WERI-Rb-1 (cell line): ENCODE measurements around the gene DDX54.

Source experiments
- DNase-seq: peaks from one replicate; pipeline ENCODE4 v3.0.0-alpha.2; 2020
- H3K27ac ChIP-seq: fragments of 250-450 bp; sonication (Bioruptor Pico); 2 replicates; pipeline ENCODE4 v1.5.1; 2020; ENCODE audit warnings: mild to moderate bottlenecking, moderate library complexity
- H3K27me3 ChIP-seq: fragments of 250-450 bp; sonication (Bioruptor Pico); 2 replicates; pipeline ENCODE4 v1.5.1; 2021; ENCODE audit warnings: mild to moderate bottlenecking, low read depth, moderate library complexity; ENCODE audit not compliant: insufficient read depth, severe bottlenecking
- H3K36me3 ChIP-seq: fragments of 250-450 bp; sonication (Bioruptor Pico); 2 replicates; pipeline ENCODE4 v1.5.1; 2020; ENCODE audit warnings: mild to moderate bottlenecking, moderate library complexity
- H3K4me3 ChIP-seq: 2 replicates; pipeline ENCODE4 v1.5.1; 2011; ENCODE audit warnings: low read depth, mild to moderate bottlenecking, control low read depth, low read length
- H3K9me3 ChIP-seq: fragments of 250-450 bp; sonication (Bioruptor Pico); 2 replicates; pipeline ENCODE4 v1.5.1; 2021; ENCODE audit warnings: mild to moderate bottlenecking, moderate library complexity; ENCODE audit not compliant: severe bottlenecking
- CTCF ChIP-seq: IDR thresholded peaks from 2 replicates; pipeline ENCODE4 v1.5.1; 2011; ENCODE audit warnings: low read depth, mild to moderate bottlenecking, control low read depth, inconsistent platforms, low read length

DDX54 gene

DNA sequence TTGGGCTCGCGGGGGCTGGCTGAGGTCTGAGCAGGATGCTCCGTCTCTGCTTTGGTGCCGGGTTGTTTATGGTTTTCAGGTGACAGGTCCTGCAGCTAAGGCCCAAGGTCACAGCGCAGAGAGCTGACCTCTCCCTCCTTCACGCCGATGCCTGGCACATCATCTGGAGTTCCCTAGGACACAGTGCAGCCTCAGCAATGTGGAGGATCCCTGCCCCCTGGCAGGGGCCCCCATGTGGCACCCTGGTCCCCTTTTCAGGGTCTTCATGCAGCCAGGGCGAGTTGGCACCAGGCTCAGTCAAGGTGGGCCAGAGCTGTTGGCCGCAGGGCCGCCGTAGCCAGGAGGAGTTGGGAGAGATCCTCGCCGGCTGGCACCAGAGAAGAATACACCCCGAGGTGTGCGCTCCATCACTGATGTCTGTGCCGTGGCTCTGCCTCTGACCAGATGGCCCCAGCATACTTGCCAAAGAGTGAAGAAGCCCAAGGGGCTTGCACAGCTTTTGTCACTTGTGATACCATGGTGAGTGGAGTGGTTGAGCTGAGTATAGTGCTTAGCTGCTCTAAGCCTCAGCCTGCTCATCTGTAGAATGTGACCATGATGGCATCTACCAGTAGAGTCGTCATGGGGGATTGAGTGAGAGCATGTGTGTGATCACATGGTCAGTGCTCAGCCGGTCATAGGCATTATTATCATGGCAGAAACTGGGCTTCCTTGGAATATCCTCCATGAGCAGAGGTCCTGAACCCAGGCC, 47.0 kb upstream of the DDX54 start:
- H3K36me3 ChIP-seq, result peaks cover 11% of the 10 kb centered on the region; the same call in 1 of the 2 replicates
- no peaks in the 10 kb centered on the region for H3K9me3 ChIP-seq
- no peak for TF ChIP-seq CTCF
- no peak overlapping the region for H3K27ac ChIP-seq
- no peaks in the 10 kb centered on the region for H3K27me3 ChIP-seq
- no peak for DNase-seq
- H3K4me3 ChIP-seq, result no peak overlapping the region

DNA sequence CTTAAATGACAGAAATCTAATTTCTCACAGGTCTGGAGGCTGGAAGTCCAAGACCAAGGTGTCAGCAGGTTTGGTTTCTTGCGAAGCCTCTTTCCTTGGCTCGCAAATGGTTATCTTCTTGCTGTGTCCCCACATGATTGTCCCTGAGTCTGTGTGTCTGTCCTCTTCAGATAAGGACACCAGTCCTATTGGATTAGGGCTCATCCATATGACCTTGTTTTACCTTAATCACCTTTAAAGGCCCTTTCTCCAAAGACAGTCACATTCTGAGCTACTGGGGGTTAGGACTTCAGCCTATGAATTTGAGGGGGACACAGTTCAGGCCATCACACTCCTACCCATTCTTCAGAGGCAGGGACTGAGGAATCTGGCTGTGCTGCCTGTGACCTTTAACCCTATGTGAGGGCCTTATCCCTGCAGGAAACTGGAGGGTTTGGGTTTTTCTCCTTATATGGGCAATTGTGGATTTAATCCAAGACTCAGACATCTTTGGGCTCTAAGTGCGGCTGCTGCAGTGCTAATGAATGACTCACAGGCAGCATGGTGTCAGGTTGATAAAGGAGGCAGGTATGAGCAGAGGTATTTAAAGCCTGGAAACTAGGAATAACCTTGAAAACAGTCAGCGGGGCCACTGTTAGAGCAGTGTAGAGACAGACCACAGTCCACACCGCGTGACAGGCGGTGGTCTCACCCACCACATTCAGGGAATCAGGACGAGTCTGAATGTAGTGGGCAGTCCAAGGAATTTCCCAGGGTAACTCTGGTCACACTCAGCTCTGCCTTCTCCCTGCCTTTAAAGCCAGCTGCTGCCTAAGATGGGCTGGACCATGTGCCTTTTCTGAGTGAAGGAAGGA, 46.2 kb upstream of the DDX54 start:
- H3K27ac ChIP-seq, result no peak overlapping the region
- no peak overlapping the region for H3K4me3 ChIP-seq
- DNase-seq, result no peak
- no peak for TF ChIP-seq CTCF
- H3K36me3 ChIP-seq, result peaks cover 11% of the 10 kb centered on the region; the same call in 1 of the 2 replicates
- H3K9me3 ChIP-seq, result no peaks in the 10 kb centered on the region
- no peaks in the 10 kb centered on the region for H3K27me3 ChIP-seq

- DNase-seq, result no peak
- Histone ChIP-seq H3K4me3 (no peak overlapping the region), H3K36me3 (peaks cover 11% of the 10 kb centered on the region; the same call in 1 of the 2 replicates), H3K9me3 (no peaks in the 10 kb centered on the region), H3K27me3 (no peaks in the 10 kb centered on the region), H3K27ac (no peak overlapping the region)
- TF ChIP-seq CTCF, result no peak
Observed at GRCh38 chr12:113230315-113231234, 45.3 kb upstream of the DDX54 start.

DNA sequence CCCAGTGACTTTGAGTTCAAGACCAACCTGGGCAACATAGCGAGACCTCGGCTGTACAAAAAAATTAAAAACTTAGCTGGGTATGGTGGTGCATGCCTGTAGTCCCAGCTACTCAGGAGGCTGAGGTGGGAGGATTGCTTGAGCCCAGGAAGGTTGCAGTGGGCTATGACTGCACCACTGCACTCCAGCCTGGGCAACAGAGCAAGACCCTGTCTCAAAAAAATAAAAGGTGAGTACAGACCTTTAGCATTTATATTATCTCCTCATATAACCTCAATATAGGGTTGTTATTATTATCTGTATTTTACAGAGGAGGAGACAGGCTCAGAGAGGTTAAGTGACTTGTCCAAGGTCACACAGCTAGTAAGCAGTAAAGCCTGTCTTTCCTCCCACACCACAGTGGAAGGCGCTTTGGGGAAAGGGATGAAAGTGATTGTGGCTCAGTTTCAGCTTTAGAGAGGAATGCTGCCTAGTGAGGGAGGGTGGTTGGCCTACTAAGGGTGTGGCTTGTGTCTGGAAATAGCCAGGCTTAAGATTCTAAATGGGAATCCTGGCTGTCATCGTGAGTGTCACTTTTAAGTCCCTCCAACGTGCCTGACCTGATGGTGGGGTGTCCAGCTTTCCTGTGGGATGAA, 43.2 kb upstream of the DDX54 start:
- Histone ChIP-seq H3K4me3 (no peak overlapping the region), H3K27ac (no peak overlapping the region), H3K36me3 (peaks cover 11% of the 10 kb centered on the region; the same call in 1 of the 2 replicates), H3K9me3 (no peaks in the 10 kb centered on the region), H3K27me3 (no peaks in the 10 kb centered on the region)
- TF ChIP-seq CTCF, result no peak
- DNase-seq, result no peak
